Thoracic aorta (tissue), 2 donors: Measurements from ENCODE around the gene SLC16A7. TPM values are rescaled to one million over a fixed set of nuclear protein-coding genes. Genes with fewer than 3 reads are reported as not detected.

Experiments
- ATAC-seq: fragments of 150-250 bp; one replicate; pipeline ENCODE4 v1.8.0; 2017; ENCODE audit warnings: low read depth; ENCODE audit not compliant: insufficient number of reproducible peaks, low FRiP score
- DNase-seq: peaks from one replicate; pipeline ENCODE4 v3.0.0-alpha.2; 2020; ENCODE audit warnings: low spot score
- H3K27ac ChIP-seq, 2 donors: fragments of 200-600 bp; sonication (generic); 1 replicate in 1 of 2; 2 replicates in 1 of 2; pipeline ENCODE4 v1.5.1; 2016; ENCODE audit warnings: mild to moderate bottlenecking in 2 of 2, moderate library complexity in 2 of 2
- H3K27me3 ChIP-seq: fragments of 200-600 bp; sonication (generic); replicated peaks from 2 replicates; pipeline ENCODE4 v1.6.0; 2016; ENCODE audit warnings: mild to moderate bottlenecking; ENCODE audit not compliant: insufficient read depth
- H3K36me3 ChIP-seq: fragments of 200-600 bp; sonication (generic); one replicate; pipeline ENCODE4 v1.5.1; 2016
- H3K4me1 ChIP-seq, 2 donors: fragments of 200-600 bp; sonication (generic); 1 replicate in 1 of 2; 2 replicates in 1 of 2; pipeline versions ENCODE4 v1.5.1 to v1.6.0; 2016; ENCODE audit warnings: low read depth in 2 of 2, mild to moderate bottlenecking in 1 of 2; ENCODE audit not compliant: control insufficient read depth in 1 of 2
- H3K4me3 ChIP-seq: fragments of 200-600 bp; sonication (generic); 2 replicates; pipeline ENCODE4 v1.5.1; 2016; ENCODE audit warnings: mild to moderate bottlenecking
- H3K9me3 ChIP-seq: fragments of 200-600 bp; sonication (generic); 2 replicates; pipeline ENCODE4 v1.5.1; 2016
- CTCF ChIP-seq: fragments of 200-600 bp; sonication (generic); IDR thresholded peaks from one replicate; pipeline ENCODE4 v1.5.1; 2019; ENCODE audit warnings: antibody characterized with exemption
- total RNA-seq, 2 donors: library from RNA; depleted of rRNA; stranded (reverse); fragments of >200 nt; gene quantifications; one replicate each; pipeline versions ENCODE4 v1.1.0 to v1.2.3, GENCODE V29; 2016

The SLC16A7 gene
- total RNA-seq, 2 donors from 2014 or later, result 44.9 to 175 TPM

DNA sequence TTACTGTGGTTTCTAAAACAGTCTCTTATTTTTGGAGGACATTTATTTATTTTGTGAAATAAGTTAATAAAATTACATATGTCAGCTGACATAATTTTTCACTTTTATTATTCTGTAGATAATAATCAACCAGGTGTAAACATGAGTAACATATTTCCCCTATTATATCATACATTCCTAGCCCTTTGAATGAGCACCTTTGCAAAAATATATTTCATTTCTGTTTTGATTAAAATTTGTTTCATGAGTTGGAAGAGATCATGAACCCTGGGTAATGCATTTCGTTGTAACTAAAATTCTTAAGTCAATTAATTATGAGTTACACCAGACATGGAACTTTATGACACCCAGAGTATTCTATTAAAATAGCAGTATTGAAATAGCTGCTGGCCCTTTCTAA is 56.3 kb downstream of the SLC16A7 start:
- no peak overlapping the region for H3K4me3 ChIP-seq
- H3K27me3 ChIP-seq, result no peaks in the 10 kb centered on the region
- H3K36me3 ChIP-seq, result no peaks in the 10 kb centered on the region
- no peak for ATAC-seq
- H3K4me1 ChIP-seq, result peaks cover 16 to 31% of the 10 kb centered on the region in 2 donors
- no peaks in the 10 kb centered on the region for H3K9me3 ChIP-seq
- no peak for DNase-seq
- peak overlapping the region; percentile 34 to 47 for H3K27ac ChIP-seq
- no peak for TF ChIP-seq CTCF

- H3K4me3 ChIP-seq, result no peak overlapping the region
- H3K4me1 ChIP-seq, result peaks cover 19 to 44% of the 10 kb centered on the region in 2 donors
- H3K36me3 ChIP-seq, result no peaks in the 10 kb centered on the region
- DNase-seq, result no peak
- H3K27me3 ChIP-seq, result no peaks in the 10 kb centered on the region
- no peak overlapping the region for H3K27ac ChIP-seq
- TF ChIP-seq CTCF, result no peak
- no peak for ATAC-seq
- H3K9me3 ChIP-seq, result no peaks in the 10 kb centered on the region
Observed at GRCh38 chr12:59654061-59654460, 58.2 kb downstream of the SLC16A7 start.

GRCh38 chr12:59657266-59657665 is 61.4 kb downstream of the SLC16A7 start:
- DNase-seq (no peak), ATAC-seq (no peak)
- Histone ChIP-seq H3K27ac (peak overlapping the region in 1 of 2 donors; percentile 3), H3K4me1 (peaks cover 16 to 49% of the 10 kb centered on the region in 2 donors), H3K9me3 (no peaks in the 10 kb centered on the region), H3K4me3 (no peak overlapping the region), H3K27me3 (no peaks in the 10 kb centered on the region), H3K36me3 (no peaks in the 10 kb centered on the region)
- TF ChIP-seq CTCF, result no peak

- Histone ChIP-seq H3K27ac (peak overlapping the region in 1 of 2 donors; percentile 3), H3K27me3 (no peaks in the 10 kb centered on the region), H3K4me1 (peaks cover 18 to 49% of the 10 kb centered on the region in 2 donors), H3K9me3 (no peaks in the 10 kb centered on the region), H3K4me3 (no peak overlapping the region), H3K36me3 (no peaks in the 10 kb centered on the region)
- no peak for TF ChIP-seq CTCF
- ATAC-seq, result no peak
- DNase-seq, result no peak
Observed at GRCh38 chr12:59657711-59658110, 61.9 kb downstream of the SLC16A7 start.

DNA sequence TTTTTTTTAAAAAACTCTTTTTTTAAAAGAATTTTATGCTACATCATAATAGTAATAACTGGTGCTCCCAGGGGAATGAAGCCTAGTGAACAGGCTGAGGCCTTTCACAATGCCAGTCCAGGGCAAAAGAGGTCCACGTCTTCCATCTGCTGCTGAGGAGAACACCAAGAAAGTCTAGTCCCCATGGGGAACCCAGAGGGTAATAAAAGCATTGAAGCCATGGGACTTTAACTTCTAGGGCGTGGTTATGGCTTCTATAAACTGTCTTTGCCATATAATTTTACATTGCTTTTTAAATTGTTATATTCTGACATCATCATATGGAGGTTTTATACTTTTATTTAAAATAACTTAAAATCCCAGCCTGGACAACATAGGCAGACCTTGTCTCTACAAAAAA is 64.3 kb downstream of the SLC16A7 start:
- Histone ChIP-seq H3K27me3 (no peaks in the 10 kb centered on the region), H3K4me3 (no peak overlapping the region), H3K9me3 (no peaks in the 10 kb centered on the region), H3K27ac (no peak overlapping the region), H3K4me1 (peaks cover 17 to 54% of the 10 kb centered on the region in 2 donors), H3K36me3 (no peaks in the 10 kb centered on the region)
- no peak for TF ChIP-seq CTCF
- no peak for ATAC-seq
- no peak for DNase-seq
